Cardiac fibroblast (primary cell): ENCODE measurements around the gene DIP2A.

Experiments
- DNase-seq, 2 donors: peaks; one replicate each; pipeline versions ENCODE4 v3.0.0 to v3.0.0-alpha.2; 2010; ENCODE audit warnings: low read depth in 2 of 2
- H3K4me3 ChIP-seq, 2 donors: replicated peaks in 1 of 2; 1 replicate in 1 of 2; 2 replicates in 1 of 2; pipeline ENCODE4 v1.5.1; 2011; ENCODE audit warnings: low read depth in 2 of 2, low read length in 2 of 2, mild to moderate bottlenecking in 2 of 2, moderate library complexity in 1 of 2
- TF ChIP-seq, protein P1 (sequence below): IDR thresholded peaks from one replicate; pipeline ENCODE4 v1.5.1; 2011; ENCODE audit warnings: low read depth, mild to moderate bottlenecking, low read length, inconsistent platforms

Gene DIP2A

DNA sequence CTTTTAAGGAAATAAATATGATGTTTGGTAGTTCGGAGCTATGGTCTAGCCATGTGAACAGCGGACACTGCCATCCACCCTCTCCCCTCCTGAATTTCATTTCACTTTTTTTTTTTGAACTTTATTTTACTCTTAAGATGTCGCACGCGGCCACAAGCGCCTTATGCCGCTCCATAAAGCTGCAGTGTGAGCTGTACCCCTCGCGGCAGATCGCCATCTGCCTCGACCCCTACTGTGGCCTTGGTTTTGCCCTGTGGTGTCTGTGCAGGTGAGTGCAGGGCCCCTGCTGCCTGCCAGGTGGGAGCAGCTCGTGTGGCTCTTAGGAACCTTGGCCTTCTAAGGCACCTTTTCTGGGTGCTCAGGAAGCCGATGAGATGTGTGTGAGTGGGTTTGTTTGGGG lies 98.1 kb downstream of the DIP2A start:
- TF ChIP-seq, protein P1, sequence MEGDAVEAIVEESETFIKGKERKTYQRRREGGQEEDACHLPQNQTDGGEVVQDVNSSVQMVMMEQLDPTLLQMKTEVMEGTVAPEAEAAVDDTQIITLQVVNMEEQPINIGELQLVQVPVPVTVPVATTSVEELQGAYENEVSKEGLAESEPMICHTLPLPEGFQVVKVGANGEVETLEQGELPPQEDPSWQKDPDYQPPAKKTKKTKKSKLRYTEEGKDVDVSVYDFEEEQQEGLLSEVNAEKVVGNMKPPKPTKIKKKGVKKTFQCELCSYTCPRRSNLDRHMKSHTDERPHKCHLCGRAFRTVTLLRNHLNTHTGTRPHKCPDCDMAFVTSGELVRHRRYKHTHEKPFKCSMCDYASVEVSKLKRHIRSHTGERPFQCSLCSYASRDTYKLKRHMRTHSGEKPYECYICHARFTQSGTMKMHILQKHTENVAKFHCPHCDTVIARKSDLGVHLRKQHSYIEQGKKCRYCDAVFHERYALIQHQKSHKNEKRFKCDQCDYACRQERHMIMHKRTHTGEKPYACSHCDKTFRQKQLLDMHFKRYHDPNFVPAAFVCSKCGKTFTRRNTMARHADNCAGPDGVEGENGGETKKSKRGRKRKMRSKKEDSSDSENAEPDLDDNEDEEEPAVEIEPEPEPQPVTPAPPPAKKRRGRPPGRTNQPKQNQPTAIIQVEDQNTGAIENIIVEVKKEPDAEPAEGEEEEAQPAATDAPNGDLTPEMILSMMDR = no peak
- no peak overlapping the region for H3K4me3 ChIP-seq
- no peak for DNase-seq

DNA sequence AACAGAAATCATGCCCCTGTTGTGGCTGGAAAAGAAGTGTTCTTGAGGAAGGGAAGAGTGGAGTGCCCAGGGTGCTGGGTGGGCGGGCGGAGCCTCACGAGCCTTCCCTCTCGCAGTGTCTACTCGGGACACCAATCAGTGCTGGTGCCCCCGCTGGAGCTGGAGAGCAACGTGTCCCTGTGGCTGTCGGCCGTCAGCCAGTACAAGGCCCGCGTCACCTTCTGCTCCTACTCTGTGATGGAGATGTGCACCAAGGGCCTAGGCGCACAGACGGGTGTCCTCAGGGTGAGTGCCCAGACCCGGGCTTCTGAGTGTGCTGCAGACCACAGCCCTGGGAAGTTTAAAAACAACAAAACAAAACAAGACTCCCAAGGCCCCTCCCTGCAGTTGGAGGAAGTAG lies 98.8 kb downstream of the DIP2A start:
- no peak for DNase-seq
- H3K4me3 ChIP-seq = no peak overlapping the region
- TF ChIP-seq, protein P1 = no peak

DNA sequence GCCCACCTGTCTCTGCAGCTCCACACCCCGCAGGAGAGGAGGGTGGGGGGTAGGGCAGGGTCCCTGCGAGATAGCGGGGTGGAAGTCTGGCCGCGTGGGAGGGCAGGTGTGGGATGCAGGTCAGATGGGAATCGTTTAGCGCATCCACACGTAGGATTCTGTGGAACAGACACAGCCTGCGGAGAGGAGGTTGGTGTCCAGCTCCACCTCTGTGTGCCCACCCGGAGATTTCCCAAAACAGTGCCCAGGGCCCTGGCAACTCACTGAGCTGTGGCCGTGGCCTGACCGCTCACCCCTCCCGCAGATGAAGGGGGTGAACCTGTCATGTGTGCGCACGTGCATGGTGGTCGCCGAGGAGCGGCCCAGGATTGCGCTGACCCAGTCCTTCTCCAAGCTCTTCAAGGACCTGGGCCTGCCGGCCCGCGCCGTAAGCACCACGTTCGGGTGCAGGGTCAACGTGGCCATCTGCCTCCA lies 99.3 kb downstream of the DIP2A start:
- no peak overlapping the region for H3K4me3 ChIP-seq
- no peak for DNase-seq
- TF ChIP-seq, protein P1 = no peak

DNA sequence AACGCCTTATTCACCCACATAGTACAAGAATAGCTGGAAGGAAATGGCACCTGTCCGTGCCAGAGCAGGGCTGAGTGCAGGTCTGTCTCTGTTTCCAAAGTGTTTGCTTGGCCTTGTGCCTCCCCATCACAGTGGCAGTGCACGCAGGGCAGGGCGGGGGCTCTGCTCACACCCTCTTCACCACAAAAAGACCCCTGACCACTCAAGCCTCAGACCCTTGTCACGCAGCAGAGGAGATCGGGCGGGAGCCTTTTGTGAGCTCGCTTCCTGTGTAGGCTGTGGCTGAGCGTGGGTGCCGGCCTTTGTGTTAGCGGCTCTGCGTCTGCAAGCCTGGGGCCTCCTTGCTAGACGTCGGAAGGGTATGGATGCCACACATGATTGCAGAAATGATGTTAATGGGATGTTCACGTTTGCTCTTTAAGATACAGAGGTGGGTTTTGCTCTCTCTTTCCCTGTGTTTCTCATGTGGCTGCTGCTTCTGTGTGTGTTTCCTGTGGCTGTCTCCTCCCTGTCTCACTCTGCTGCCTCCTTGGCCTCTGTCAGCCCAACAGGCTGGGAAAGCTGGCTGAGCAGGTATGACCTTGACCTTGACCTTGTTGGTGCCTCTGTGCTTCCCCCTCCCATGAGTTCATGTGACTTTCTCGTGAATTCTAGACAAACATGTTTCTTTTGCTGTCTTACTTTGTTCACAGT lies 100.7 kb downstream of the DIP2A start:
- no peak for DNase-seq
- TF ChIP-seq, protein P1 = no peak
- H3K4me3 ChIP-seq = no peak overlapping the region

DNA sequence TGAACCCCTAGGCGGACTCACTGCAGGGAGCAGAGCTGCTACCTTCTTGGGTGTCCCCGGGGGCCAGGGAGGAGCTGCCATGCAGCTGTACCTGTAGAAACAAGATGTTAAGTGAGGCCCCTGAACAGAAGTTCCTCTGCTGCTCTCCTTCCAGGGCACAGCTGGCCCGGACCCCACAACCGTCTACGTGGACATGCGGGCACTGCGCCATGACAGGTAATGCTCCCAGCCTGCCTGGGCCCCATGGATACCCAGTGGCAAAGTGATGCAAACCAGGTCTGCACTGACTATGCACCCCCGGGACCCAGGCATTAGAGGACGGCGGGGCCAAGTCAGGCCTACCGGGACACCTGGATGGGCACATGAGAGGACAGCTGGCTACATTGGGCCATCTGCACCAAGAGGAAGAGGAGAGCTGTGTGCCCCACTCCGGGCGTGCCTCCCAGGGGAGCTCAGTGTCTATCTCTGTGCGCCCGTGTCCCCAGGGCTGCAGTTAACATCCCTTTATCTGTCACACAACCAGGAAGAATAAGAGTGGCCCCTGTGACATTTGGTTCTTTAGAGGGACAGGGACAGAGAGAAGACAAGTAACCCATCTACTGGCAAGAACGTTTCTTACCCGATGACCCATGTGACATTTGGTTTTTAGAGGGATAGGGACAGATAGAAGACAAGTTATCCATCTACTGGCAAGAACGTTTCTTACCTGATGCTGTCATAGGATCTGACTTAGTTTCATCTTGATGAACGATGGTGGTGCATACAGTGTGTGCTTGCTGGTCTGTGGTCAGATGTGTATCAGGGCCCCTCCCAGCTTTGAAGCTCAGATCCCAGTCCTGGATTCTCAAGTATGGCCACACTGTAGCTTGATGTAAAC lies 102.1 kb downstream of the DIP2A start:
- TF ChIP-seq, protein P1 = no peak
- no peak for DNase-seq
- H3K4me3 ChIP-seq = no peak overlapping the region

DNA sequence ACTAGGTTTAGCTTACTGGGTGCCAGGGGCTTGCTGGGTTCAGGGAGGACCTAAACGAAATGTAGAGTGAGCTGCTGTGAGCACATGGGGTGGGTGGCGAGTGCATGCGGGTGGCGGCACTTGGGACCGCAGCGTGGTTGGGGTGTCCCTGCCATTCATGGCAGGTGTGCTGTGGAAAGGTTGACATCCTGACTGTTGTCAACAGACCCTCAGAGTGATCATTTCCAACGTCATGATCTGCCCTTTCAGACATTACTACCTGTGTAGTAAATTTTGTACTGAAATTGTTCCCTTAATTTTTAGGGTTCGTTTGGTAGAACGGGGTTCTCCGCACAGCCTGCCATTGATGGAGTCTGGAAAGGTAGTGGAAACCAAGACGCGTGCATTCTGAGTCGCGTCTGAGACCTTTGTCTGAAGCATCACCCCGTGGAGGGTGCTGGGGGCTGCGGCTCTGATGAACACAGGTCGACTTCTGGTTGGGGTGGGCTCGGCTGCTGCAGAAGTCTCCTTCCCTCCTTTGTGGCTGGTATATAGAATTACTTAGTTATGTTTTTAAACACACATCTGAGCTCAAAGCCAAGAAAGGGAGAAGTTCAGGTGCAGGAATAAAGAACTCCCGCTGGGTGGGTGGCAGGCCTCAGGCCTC lies 102.9 kb downstream of the DIP2A start:
- DNase-seq = no peak
- no peak overlapping the region for H3K4me3 ChIP-seq
- TF ChIP-seq, protein P1 = no peak
